22Rv1 (cell line): ENCODE data around the gene IGSF8.

Experiments used
- ZFX ChIP-seq: fragments of 450-650 bp; IDR thresholded peaks from 2 replicates; pipeline ENCODE4 v1.6.1; 2017; ENCODE audit warnings: antibody characterized with exemption, borderline replicate concordance
- TF ChIP-seq, protein P1 (sequence below): fragments of 450-650 bp; IDR thresholded peaks from 2 replicates; pipeline ENCODE4 v1.5.1; 2017; ENCODE audit warnings: mild to moderate bottlenecking

DNA sequence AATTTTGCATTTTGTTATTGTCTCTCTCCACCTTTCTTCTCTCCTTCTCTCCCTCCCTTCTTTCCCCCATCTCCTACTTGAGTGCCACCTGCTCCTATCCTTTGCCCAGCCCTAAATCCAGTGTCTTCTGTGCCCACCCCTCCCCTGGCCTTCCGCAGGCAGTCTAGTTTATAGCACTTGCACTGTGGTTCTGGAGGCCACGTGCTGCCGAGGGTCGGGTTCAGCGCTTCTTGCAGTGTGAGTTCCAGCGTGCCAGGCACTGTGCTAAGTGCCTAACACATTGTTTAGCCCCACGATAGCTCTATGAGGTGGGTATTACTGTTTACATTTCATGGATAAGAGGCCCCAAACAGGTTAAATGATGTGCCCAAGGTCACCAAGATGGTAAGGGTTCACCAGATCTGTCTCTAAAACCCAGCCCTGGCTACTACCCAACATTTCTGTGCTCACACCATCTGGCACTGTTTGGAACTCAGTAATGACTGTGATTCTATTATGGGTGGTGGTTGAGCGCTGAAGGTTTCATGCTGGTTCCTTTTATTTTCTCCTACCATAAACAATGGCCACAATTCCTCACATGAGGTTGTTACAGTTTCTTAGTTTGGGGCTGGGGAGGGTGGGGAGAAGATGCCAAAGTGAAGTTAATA is 38.9 kb upstream of the IGSF8 start:
- TF ChIP-seq ZFX = no peak
- TF ChIP-seq, protein P1, sequence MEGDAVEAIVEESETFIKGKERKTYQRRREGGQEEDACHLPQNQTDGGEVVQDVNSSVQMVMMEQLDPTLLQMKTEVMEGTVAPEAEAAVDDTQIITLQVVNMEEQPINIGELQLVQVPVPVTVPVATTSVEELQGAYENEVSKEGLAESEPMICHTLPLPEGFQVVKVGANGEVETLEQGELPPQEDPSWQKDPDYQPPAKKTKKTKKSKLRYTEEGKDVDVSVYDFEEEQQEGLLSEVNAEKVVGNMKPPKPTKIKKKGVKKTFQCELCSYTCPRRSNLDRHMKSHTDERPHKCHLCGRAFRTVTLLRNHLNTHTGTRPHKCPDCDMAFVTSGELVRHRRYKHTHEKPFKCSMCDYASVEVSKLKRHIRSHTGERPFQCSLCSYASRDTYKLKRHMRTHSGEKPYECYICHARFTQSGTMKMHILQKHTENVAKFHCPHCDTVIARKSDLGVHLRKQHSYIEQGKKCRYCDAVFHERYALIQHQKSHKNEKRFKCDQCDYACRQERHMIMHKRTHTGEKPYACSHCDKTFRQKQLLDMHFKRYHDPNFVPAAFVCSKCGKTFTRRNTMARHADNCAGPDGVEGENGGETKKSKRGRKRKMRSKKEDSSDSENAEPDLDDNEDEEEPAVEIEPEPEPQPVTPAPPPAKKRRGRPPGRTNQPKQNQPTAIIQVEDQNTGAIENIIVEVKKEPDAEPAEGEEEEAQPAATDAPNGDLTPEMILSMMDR = no peak
